Measurements from ENCODE around the gene LRRFIP2.
"Not testable (repeated sequence)": the region's sequence is repeated elsewhere in the genome, so short reads cannot be mapped to it uniquely, and the experiment has no call there.

The LRRFIP2 gene

GRCh38 chr3:37126856-37127255 is 47.5 kb downstream of the LRRFIP2 start:
- no peak for DNase-seq (ENCODE audit: low read depth, low spot score)
- H3K4me3 ChIP-seq (ENCODE audit: low read length) = no peak overlapping the region

DNA sequence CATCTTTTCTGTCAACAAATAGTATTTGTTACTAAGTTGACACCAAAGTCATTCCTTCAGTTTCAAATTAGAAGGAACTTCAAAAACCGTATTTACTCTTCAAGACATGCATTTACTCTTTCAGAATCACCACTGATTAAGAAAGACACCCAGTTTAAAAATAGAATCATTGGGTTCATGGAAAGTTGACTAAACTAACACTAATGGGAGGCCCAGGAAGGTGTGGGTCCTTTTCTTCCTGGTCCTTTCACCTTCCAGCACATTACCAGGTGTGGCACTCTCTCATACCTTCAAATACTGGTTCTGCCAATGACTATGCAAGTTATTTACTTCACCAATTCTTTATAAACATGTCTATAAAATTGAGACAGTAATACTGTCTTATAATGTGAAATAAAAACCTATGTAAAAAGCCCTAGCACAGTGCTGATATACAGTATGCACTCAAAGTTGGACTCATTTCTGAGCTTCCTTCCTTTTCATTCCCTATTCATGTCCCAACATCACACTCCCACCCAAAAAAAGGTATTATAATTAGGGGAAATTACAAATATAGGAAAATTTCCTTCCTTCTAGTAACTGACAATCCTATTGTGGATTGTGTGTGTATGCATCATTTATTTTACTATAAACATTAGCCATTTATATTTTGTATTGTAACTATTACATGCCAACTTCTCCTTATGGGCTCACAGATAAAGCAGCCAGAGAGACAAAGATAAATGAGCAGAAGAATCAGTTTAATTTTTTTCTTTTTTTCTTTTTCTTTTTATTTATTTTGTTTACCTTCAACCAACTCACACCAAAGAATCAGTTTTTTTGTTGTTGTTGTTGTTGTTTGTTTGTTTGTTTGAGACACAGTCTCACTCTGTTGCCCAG is 48.9 kb downstream of the LRRFIP2 start:
- DNase-seq (ENCODE audit: low read depth, low spot score) = no peak
- no peak overlapping the region for H3K4me3 ChIP-seq (ENCODE audit: low read length)

GRCh38 chr3:37124435-37124834 is 49.9 kb downstream of the LRRFIP2 start:
- H3K4me3 ChIP-seq (ENCODE audit: low read length) = no peak overlapping the region

DNA sequence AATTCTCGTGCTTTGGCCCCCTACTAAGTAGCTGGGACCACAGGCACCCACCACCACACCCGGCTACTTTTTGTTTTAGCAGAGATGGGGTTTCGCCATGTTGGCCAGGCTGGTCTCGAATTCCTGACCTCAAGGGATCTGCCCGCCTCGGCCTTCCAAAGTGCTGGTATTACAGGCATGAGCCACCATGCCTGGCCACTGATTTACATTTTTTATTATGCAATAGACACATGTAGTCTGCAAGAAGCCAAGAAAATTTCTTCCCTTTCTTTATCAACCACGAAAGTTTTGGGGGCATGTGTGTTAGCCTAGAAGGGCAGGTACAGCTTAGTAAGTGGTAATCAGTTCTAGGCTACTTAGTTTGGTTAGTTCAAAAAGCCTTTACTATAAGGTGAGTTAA is 51.1 kb downstream of the LRRFIP2 start:
- H3K4me3 ChIP-seq (ENCODE audit: low read length) = no peak overlapping the region
- no peak for DNase-seq (ENCODE audit: low read depth, low spot score)

More at GRCh38 chr3:37124435-37124834, 49.9 kb downstream of the LRRFIP2 start:
- DNase-seq (ENCODE audit: low read depth, low spot score) = no peak

- DNase-seq (ENCODE audit: low read depth, low spot score) = not testable (repeated sequence)
Observed at GRCh38 chr3:37122069-37122468, 52.3 kb downstream of the LRRFIP2 start.

GRCh38 chr3:37118163-37118562 is 56.2 kb downstream of the LRRFIP2 start:
- no peak for DNase-seq (ENCODE audit: low read depth, low spot score)

More at GRCh38 chr3:37122069-37122468, 52.3 kb downstream of the LRRFIP2 start:
- not testable (repeated sequence) for H3K4me3 ChIP-seq (ENCODE audit: low read length)

GRCh38 chr3:37117548-37117947 is 56.8 kb downstream of the LRRFIP2 start:
- no peak for DNase-seq (ENCODE audit: low read depth, low spot score)
- no peak overlapping the region for H3K4me3 ChIP-seq (ENCODE audit: low read length)

More at GRCh38 chr3:37118163-37118562, 56.2 kb downstream of the LRRFIP2 start:
- no peak overlapping the region for H3K4me3 ChIP-seq (ENCODE audit: low read length)

DNA sequence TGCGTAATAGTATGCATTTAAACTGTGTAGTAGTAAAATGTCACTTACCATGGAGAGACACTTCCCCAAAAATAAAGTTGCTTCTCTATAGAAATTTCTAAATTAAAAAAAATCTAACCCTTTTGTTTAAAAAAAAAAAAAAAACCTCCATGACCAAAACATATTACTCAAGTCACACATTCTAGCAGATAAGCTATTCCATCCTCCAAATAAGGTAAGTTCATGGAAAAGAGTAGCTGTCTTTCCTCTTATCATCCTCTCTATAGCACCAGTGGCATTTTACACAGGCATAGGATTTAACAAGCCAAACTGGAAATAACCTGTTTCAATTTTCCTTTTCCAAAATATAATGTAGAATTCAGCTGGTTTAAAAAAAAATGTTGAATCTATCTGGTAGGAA is 57.4 kb downstream of the LRRFIP2 start:
- H3K4me3 ChIP-seq (ENCODE audit: low read length) = no peak overlapping the region
- no peak for DNase-seq (ENCODE audit: low read depth, low spot score)

- DNase-seq (ENCODE audit: low read depth, low spot score) = no peak
- no peak overlapping the region for H3K4me3 ChIP-seq (ENCODE audit: low read length)
Observed at GRCh38 chr3:37115446-37115845, 58.9 kb downstream of the LRRFIP2 start.

GRCh38 chr3:37114251-37115145 is 59.9 kb downstream of the LRRFIP2 start:
- H3K4me3 ChIP-seq (ENCODE audit: low read length) = no peak overlapping the region
- no peak for DNase-seq (ENCODE audit: low read depth, low spot score)

- no peak overlapping the region for H3K4me3 ChIP-seq (ENCODE audit: low read length)
- no peak for DNase-seq (ENCODE audit: low read depth, low spot score)
Observed at GRCh38 chr3:37112987-37113386, 61.4 kb downstream of the LRRFIP2 start.

DNA sequence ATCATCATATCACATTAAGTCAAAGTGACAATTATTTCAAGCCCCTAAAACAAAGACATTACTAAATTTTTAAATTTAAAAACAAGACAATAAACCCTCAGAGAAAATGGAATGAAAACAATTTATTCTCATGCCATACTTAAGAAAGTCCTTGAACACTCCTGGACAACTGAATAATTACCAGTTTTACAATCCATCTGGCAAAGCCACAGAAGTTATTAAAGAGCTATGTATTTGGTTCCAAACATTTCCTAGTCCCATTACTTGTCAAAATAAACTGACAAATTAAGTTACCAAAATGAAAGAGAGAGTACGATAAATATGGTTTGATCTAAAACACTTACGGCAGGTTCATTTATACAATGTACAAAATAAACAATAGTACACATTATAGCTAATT is 63.2 kb downstream of the LRRFIP2 start:
- no peak overlapping the region for H3K4me3 ChIP-seq (ENCODE audit: low read length)
- DNase-seq (ENCODE audit: low read depth, low spot score) = no peak

GRCh38 chr3:37107846-37108245 is 66.5 kb downstream of the LRRFIP2 start:
- no peak for DNase-seq (ENCODE audit: low read depth, low spot score)
- H3K4me3 ChIP-seq (ENCODE audit: low read length) = no peak overlapping the region

GRCh38 chr3:37103103-37103808 is 71.1 kb downstream of the LRRFIP2 start:
- no peak overlapping the region for H3K4me3 ChIP-seq (ENCODE audit: low read length)
- no peak for DNase-seq (ENCODE audit: low read depth, low spot score)

- DNase-seq (ENCODE audit: low read depth, low spot score) = no peak
- no peak overlapping the region for H3K4me3 ChIP-seq (ENCODE audit: low read length)
Observed at GRCh38 chr3:37100411-37100810, 74.0 kb downstream of the LRRFIP2 start.

GRCh38 chr3:37099469-37099868 is 74.9 kb downstream of the LRRFIP2 start:
- DNase-seq (ENCODE audit: low read depth, low spot score) = no peak
- H3K4me3 ChIP-seq (ENCODE audit: low read length) = no peak overlapping the region

- H3K4me3 ChIP-seq (ENCODE audit: low read length) = no peak overlapping the region
- no peak for DNase-seq (ENCODE audit: low read depth, low spot score)
Observed at GRCh38 chr3:37098884-37099283, 75.5 kb downstream of the LRRFIP2 start.

GRCh38 chr3:37097776-37098175 is 76.6 kb downstream of the LRRFIP2 start:
- H3K4me3 ChIP-seq (ENCODE audit: low read length) = no peak overlapping the region

DNA sequence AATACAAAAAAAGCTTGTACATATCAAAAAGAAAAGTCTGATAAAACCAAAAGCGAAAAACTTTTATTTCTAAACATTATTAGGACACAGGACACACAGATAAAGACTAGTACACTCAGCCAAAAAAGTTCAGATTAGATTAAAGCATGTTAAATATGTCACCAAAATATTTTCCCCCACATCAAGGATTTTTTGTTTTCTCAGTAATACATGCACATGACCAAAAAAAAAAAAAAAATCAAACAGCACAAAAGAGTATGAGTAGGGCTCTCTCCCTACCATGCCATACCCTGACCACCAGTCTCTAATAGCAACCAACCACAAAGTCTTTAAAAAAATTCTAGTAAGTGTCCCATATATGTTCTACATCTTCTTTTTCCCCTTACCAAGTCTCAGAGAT is 77.4 kb downstream of the LRRFIP2 start:
- DNase-seq (ENCODE audit: low read depth, low spot score) = no peak
- no peak overlapping the region for H3K4me3 ChIP-seq (ENCODE audit: low read length)

More at GRCh38 chr3:37097776-37098175, 76.6 kb downstream of the LRRFIP2 start:
- DNase-seq (ENCODE audit: low read depth, low spot score) = no peak
